PC-3 (cell line): ENCODE results near the gene ZNRF2.
"Not testable (repeated sequence)": the region's sequence is repeated elsewhere in the genome, so short reads cannot be mapped to it uniquely, and the experiment has no call there.

Experiments used
- EZH2phosphoT487 ChIP-seq: fragments of 300-600 bp; sonication (generic); IDR thresholded peaks from 2 replicates; pipeline ENCODE4 v1.6.1; 2018; ENCODE audit warnings: mild to moderate bottlenecking, antibody characterized with exemption, low read length, borderline replicate concordance
- TF ChIP-seq, protein P1 (sequence below): fragments of 300-600 bp; sonication (generic); conservative IDR thresholded peaks from 2 replicates; pipeline ENCODE4 v1.5.1; 2017; ENCODE audit warnings: antibody characterized with exemption, low read depth, mild to moderate bottlenecking, low read length

DNA sequence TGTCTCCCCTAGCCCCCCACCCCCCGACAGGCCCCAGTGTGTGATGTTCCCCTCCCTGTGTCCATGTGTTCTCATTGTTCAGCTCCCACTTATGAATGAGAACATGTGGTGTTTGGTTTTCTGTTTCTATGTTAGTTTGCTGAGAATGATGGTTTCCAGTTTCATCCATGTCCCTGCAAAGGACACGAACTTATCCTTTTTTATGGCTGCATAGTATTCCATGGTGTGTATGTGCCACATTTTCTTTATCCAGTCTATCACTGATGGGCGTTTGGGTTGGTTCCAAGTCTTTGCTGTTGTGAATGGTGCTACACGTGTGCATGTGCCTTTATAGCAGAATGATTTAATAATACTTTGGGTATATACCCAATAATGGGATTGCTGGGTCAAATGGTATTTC lies 96.4 kb downstream of the ZNRF2 start:
- TF ChIP-seq, protein P1, sequence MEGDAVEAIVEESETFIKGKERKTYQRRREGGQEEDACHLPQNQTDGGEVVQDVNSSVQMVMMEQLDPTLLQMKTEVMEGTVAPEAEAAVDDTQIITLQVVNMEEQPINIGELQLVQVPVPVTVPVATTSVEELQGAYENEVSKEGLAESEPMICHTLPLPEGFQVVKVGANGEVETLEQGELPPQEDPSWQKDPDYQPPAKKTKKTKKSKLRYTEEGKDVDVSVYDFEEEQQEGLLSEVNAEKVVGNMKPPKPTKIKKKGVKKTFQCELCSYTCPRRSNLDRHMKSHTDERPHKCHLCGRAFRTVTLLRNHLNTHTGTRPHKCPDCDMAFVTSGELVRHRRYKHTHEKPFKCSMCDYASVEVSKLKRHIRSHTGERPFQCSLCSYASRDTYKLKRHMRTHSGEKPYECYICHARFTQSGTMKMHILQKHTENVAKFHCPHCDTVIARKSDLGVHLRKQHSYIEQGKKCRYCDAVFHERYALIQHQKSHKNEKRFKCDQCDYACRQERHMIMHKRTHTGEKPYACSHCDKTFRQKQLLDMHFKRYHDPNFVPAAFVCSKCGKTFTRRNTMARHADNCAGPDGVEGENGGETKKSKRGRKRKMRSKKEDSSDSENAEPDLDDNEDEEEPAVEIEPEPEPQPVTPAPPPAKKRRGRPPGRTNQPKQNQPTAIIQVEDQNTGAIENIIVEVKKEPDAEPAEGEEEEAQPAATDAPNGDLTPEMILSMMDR, result not testable (repeated sequence)
- not testable (repeated sequence) for TF ChIP-seq EZH2phosphoT487
